ENCODE measurements around the gene UFD1. TPM values are rescaled to one million over a fixed set of nuclear protein-coding genes. Genes with fewer than 3 reads are reported as not detected.

The UFD1 gene
- total RNA-seq, 2 experiments from 2014 or later, result 65.0 to 78.0 TPM

GRCh38 chr22:19401483-19401882, 77.5 kb downstream of the UFD1 start:
- no peak for DNase-seq
- no peak overlapping the region for H3K4me3 Mint-ChIP-seq
- H3K36me3 Mint-ChIP-seq (ENCODE audit: low read depth), result peaks cover 30% of the 10 kb centered on the region
- ChIA-PET POLR2A (no interaction called here), CTCF (no interaction called here)
- H3K4me1 Mint-ChIP-seq (ENCODE audit: low read depth), result no peaks in the 10 kb centered on the region
- no peaks in the 10 kb centered on the region for H3K9me3 Mint-ChIP-seq
- no peak for TF ChIP-seq CTCF (IDR thresholded peaks at IDR 0.05)
- no peak overlapping the region for H3K27ac Mint-ChIP-seq
- intact Hi-C loops (cut with micrococcal nuclease), result no loop called here
- no peaks in the 10 kb centered on the region for H3K27me3 Mint-ChIP-seq
- no peak for ATAC-seq

GRCh38 chr22:19400881-19401280, 78.1 kb downstream of the UFD1 start:
- Mint-ChIP-seq H3K4me3 (no peak overlapping the region), H3K4me1 (ENCODE audit: low read depth) (no peaks in the 10 kb centered on the region), H3K27ac (no peak overlapping the region), H3K27me3 (no peaks in the 10 kb centered on the region), H3K9me3 (no peaks in the 10 kb centered on the region), H3K36me3 (ENCODE audit: low read depth) (peaks cover 28% of the 10 kb centered on the region)
- intact Hi-C loops (cut with micrococcal nuclease), result no loop called here
- TF ChIP-seq CTCF (IDR thresholded peaks at IDR 0.05), result no peak
- ATAC-seq (no peak), DNase-seq (no peak)
- ChIA-PET POLR2A (no interaction called here), CTCF (no interaction called here)

Other genes starting within 250 kb of the UFD1 start
- gene CLTCL1, start 187.5 kb downstream of the UFD1 start, total RNA-seq, result under 1 TPM; 0.45 to 0.65 TPM
- gene HIRA, start 47.5 kb downstream of the UFD1 start, total RNA-seq, result 10 to 100 TPM; 29.7 to 30.5 TPM
- 10 to 100 TPM; 39.8 to 40.9 TPM for gene MRPL40, start 46.6 kb downstream of the UFD1 start, total RNA-seq
- gene C22orf39, start 31.5 kb downstream of the UFD1 start, total RNA-seq, result 10 to 100 TPM; 26.9 to 29.8 TPM
- 100 to 1,000 TPM; 109 to 111 TPM for gene CDC45, start 727 bp upstream of the UFD1 start, total RNA-seq
- not detected for gene CLDN5, start 45.2 kb upstream of the UFD1 start, total RNA-seq
- 1 to 10 TPM; 1.3 to 1.5 TPM for gene SEPTIN5, start 235.3 kb upstream of the UFD1 start, total RNA-seq
- gene GP1BB, start 244.3 kb upstream of the UFD1 start, total RNA-seq, result not detected

All from activated CD8-positive, alpha-beta T cell treated with anti-CD3 and anti-CD28 coated beads for 36 hours (primary cell).